LNCaP clone FGC (cell line): Measurements from ENCODE around the gene SYT5.

Source experiments
- DNase-seq: peaks from one replicate; pipeline ENCODE4 v3.0.0-alpha.2; 2011; ENCODE audit warnings: low read depth
- H3K4me3 ChIP-seq: 2 replicates; pipeline ENCODE4 v1.5.1; 2011; ENCODE audit warnings: mild to moderate bottlenecking, low read depth, low read length, control low read depth
- TF ChIP-seq, protein P1 (sequence below): IDR thresholded peaks from 2 replicates; pipeline ENCODE4 v1.5.1; 2012; ENCODE audit warnings: mild to moderate bottlenecking; ENCODE audit not compliant: control insufficient read depth, insufficient read depth; ENCODE audit errors: extremely low read depth

The SYT5 gene

DNA sequence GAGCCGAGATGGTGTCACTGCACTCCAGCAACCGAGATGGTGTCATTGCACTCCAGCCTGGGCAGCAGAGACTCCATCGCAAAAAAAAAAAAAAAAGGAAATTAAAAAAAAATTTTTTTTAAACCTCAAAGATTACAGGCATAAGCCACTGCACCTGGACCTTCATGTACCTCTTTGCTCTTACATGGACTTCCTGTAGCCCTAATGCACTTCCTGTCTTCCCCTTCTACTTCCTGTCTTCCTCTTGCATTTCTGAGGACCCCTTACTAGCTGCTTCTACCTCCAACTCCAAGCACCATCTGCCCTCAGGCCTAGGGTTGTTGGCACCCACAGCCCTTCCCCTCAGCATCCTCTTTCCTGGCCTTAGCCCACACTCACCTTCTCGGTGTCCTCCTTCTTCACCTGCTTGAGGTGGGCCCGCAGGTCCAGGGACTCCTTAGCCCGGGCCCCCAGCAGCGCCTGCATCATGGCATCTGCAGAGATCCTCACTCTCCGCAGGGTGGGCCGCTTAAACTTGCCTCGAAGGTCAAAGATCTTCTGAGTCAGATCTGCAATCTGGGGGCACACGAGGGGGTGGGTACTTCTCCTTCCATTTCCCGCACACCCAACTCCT lies 26.3 kb downstream of the SYT5 start:
- TF ChIP-seq, protein P1, sequence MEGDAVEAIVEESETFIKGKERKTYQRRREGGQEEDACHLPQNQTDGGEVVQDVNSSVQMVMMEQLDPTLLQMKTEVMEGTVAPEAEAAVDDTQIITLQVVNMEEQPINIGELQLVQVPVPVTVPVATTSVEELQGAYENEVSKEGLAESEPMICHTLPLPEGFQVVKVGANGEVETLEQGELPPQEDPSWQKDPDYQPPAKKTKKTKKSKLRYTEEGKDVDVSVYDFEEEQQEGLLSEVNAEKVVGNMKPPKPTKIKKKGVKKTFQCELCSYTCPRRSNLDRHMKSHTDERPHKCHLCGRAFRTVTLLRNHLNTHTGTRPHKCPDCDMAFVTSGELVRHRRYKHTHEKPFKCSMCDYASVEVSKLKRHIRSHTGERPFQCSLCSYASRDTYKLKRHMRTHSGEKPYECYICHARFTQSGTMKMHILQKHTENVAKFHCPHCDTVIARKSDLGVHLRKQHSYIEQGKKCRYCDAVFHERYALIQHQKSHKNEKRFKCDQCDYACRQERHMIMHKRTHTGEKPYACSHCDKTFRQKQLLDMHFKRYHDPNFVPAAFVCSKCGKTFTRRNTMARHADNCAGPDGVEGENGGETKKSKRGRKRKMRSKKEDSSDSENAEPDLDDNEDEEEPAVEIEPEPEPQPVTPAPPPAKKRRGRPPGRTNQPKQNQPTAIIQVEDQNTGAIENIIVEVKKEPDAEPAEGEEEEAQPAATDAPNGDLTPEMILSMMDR, result no peak
- no peak for DNase-seq
- H3K4me3 ChIP-seq, result no peak overlapping the region

- TF ChIP-seq, protein P1, result no peak
- DNase-seq, result no peak
- H3K4me3 ChIP-seq, result no peak overlapping the region
These were observed 28.1 kb downstream of the SYT5 start for GRCh38 chr19:55152017-55152416.

DNA sequence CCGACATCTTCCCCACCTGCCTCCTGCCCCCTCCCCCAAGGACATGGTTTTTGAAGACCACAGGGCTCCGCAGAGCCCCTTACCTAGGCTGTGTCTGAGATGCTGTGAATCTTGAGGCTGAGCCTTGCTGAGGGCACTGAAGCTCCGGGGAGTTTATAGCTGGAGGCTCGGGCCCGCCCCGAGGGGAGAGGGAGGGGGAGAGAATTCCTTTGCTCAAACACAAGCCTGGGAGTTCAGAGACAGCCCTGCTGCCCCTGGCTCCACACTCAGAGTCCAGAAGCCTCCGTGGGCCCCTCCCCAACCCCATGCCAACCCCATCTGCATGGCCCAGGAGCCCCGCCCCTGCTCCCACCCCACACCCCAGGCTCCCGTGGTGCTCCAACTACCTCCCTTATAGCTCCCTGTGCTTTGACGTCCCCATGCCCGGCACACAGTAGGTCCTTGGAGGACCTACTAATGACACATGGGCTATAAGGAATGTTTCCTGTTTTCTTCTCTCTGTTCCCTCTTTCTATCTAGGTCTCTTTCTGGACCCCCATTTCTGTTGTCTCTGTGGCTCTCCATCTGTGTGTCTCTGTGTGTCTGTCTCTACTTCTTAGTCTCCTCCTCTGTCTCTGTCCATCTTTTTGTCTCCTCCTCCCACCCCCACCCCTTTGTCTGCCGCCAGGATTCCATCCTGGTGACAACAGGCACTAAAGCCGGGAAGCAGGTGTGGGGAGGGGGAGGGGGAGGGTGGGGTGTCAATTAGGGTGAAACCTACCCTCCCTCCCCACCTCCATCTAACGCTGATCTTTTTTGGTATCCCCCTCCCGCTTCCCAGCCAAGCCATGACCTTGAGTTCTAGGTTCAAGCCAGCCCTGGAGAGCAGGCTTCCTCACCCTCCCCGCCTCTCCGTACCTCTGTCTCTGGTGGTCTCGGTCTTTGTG lies 30.7 kb downstream of the SYT5 start, which contains the start of gene TNNT1:
Gene TNNT1 (minus strand): TSS at position 129 of the 926 bp plus-strand sequence. CDS start 2,049 bp downstream, outside the sequence.
- TF ChIP-seq, protein P1, result no peak
- no peak for DNase-seq
- H3K4me3 ChIP-seq, result no peak within 1 kb of the TSS

GRCh38 chr19:55147545-55148251 lies 32.4 kb downstream of the SYT5 start:
- no peak for DNase-seq
- H3K4me3 ChIP-seq, result no peak overlapping the region
- TF ChIP-seq, protein P1, result no peak

- DNase-seq, result no peak
- TF ChIP-seq, protein P1, result no peak
- H3K4me3 ChIP-seq, result no peak overlapping the region
These were observed 33.3 kb downstream of the SYT5 start for GRCh38 chr19:55146705-55147273.

DNA sequence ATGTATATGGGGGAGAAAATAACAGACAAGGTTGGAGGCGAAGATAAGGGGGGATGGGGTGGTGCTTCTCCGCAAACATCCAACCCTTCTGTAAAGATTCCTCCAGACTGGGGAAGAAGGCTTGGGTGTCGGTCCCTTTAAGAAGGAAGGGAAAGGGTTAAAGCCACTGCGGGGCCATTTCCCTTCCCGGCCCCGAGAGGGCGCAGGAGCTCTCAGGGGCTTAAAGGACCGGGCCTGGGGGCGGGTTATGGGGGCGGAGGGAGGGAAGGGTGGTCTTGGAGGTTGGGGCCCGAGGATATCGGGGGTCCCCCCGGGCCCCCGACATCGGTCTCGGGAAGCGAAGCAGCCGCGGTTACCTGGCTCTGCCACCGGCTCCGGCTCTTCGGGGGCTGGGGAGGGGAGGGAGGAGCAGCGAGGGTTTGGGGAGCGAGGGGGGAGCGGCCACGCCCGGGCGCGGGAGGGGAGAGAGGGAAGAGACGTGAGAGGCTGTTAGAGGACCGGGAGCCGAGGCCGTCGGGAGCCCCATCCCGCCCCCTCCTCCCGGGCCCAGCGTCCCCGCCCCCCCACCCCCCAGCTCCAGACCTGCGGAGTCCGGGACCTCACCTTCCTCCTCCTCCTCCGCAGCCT lies 33.9 kb downstream of the SYT5 start:
- no peak for DNase-seq
- no peak overlapping the region for H3K4me3 ChIP-seq
- TF ChIP-seq, protein P1, result peak; percentile 36
